Spleen (tissue), 7 donors: ENCODE measurements around the gene NRG3.

Experiments used
- CTCF ChIP-seq, 11 experiments: fragments of 200-600 bp in 7 of 11; fragments of 450-650 bp in 4 of 11; sonication (generic) in 4 of 11; IDR thresholded peaks in 8 of 11; conservative IDR thresholded peaks in 3 of 11; 1 replicate in 7 of 11; 2 replicates in 4 of 11; pipeline versions ENCODE4 v1.4.0 to v1.8.0; 2016 to 2021; ENCODE audit warnings: antibody characterized with exemption in 11 of 11, inconsistent platforms in 4 of 11, mild to moderate bottlenecking in 1 of 11
- POLR2A ChIP-seq, 3 donors: fragments of 450-650 bp; IDR thresholded peaks; one replicate each; pipeline ENCODE4 v1.5.1; 2017; ENCODE audit warnings: antibody characterized with exemption in 3 of 3, mild to moderate bottlenecking in 1 of 3
- POLR2AphosphoS5 ChIP-seq, 3 donors: sonication (generic); formaldehyde crosslinking; IDR thresholded peaks; one replicate each; pipeline ENCODE4 v1.5.1; 2017; ENCODE audit warnings: antibody characterized with exemption in 3 of 3
- donor health status: DM: no; HTN: no; CAD: no; lungs with moderate emphysema.
- donor health status: DM: no; HTN: no; CAD: no.
- donor health status: DM: no; HTN: no; CAD: no.

DNA sequence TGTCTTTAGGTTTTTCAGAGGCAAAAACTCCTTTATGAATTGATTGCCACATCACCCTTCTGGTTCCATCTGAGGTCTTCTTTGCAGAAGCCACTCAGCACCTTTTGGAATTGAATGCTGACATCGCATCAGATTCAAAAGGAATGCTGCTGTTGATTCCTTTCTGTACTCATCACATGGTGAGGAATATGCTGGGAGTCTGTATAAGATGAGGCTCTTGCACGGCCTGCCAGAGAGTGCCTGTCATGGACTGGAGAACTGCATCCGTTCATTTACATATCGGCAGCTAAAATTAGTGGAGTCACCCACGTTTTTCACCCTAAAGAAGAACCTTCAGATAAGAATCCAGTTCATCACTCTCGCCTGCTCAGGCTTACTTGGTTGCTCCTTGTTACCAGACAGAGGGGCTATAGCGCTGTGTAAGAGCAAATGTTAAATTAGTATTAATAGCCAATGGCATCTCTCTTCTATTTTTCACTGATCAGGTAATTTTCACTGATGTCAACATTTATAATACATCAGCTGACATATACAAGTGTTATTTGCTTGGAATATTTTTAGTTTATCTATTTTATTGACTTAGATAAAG is 14.3 kb downstream of the NRG3 start:
- TF ChIP-seq CTCF (IDR thresholded peaks at IDR 0.05 in 8 of 11, conservative IDR thresholded peaks at IDR 0.05 in 3 of 11) (no peak), POLR2AphosphoS5 (IDR thresholded peaks at IDR 0.05) (no peak), POLR2A (IDR thresholded peaks at IDR 0.05) (no peak)
